Fibroblast of villous mesenchyme (primary cell): ENCODE results near the gene GBX1. TPM values are rescaled to one million over a fixed set of nuclear protein-coding genes. Genes with fewer than 3 reads are reported as not detected.

Source experiments
- DNase-seq: peaks from one replicate; pipeline ENCODE4 v3.0.0-alpha.2; 2010; ENCODE audit warnings: low read depth
- H3K4me3 ChIP-seq: 2 replicates; pipeline ENCODE4 v1.5.1; 2011; ENCODE audit warnings: low read depth, mild to moderate bottlenecking, low read length
- total RNA-seq: library from RNA; depleted of rRNA; stranded (reverse); fragments of >200 nt; gene quantifications from 2 replicates; pipeline ENCODE4 v1.2.3, GENCODE V29; 2012
- TF ChIP-seq, protein P1 (sequence below): IDR thresholded peaks from 2 replicates; pipeline ENCODE4 v1.5.1; 2012; ENCODE audit warnings: low read depth, mild to moderate bottlenecking, low read length; ENCODE audit not compliant: insufficient read depth

Gene GBX1
- total RNA-seq, 1 donor = not detected

DNA sequence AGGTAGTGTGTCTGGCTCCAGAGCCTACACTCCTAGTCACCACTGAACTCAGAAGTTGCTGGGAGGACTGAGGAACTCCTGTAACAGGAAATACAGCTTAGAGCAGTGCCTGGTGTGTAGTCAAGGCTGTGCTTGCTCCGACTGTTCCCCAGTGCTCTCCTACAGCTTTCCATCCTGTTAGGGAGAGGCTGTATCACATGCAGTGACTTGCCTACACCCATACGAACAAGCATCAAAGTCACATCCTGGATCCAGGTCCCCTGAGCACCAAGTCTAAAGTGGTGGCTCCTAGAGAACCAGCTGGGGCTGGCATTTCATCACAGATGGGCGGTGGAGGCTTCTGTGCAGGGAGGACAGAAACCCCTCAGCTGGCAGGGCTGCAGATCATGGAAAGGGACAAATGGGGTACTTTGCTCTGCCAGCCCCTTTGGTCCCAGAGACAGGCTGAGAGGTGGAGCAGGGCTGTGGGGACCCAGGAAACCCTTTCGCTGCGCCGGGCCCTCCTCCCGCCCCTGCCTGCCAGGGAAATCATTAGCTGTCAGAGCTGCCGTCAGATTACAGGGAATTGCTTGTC, 11.9 kb upstream of the GBX1 start:
- no peak for DNase-seq
- TF ChIP-seq, protein P1, sequence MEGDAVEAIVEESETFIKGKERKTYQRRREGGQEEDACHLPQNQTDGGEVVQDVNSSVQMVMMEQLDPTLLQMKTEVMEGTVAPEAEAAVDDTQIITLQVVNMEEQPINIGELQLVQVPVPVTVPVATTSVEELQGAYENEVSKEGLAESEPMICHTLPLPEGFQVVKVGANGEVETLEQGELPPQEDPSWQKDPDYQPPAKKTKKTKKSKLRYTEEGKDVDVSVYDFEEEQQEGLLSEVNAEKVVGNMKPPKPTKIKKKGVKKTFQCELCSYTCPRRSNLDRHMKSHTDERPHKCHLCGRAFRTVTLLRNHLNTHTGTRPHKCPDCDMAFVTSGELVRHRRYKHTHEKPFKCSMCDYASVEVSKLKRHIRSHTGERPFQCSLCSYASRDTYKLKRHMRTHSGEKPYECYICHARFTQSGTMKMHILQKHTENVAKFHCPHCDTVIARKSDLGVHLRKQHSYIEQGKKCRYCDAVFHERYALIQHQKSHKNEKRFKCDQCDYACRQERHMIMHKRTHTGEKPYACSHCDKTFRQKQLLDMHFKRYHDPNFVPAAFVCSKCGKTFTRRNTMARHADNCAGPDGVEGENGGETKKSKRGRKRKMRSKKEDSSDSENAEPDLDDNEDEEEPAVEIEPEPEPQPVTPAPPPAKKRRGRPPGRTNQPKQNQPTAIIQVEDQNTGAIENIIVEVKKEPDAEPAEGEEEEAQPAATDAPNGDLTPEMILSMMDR = no peak
- no peak overlapping the region for H3K4me3 ChIP-seq

DNA sequence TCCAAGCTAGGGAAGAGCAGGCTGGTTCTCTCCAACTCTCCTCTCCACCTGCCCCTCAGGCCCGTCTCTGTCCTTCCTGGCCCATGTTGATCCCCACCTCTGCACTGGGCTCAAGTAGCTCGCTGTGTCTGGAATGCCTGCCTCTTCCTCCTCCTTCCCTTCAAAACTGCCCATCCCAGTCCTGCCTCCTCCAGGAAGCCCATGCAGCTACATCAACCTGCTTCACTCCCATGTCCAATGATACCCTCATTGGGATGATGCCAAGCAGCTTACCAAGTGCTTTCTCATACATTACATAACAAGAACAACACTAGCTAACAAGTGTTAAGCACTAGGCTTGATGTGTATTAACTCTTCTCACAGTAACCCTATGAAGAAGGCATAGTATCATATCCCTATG, 11.3 kb upstream of the GBX1 start:
- TF ChIP-seq, protein P1 = no peak
- no peak overlapping the region for H3K4me3 ChIP-seq
- no peak for DNase-seq

DNA sequence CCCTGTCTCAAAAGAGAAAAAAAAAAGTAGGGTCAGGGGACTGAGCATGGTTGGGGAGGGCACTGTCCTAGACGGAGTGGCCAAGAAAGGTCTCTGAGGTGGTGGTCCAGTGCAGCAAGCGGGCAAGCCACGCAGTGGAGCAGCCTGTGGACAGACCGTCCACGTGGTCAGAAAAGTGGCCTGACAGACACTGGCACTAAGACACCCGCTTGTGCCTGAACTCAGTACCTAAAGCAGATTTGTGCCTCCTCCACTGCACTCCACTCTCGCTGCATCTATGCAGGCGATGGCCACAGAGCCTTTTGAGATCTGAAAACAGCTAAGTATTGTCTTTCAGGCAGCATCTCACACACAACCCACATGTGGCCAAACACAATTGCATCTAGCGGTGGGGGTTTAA, 10.7 kb upstream of the GBX1 start:
- no peak for DNase-seq
- TF ChIP-seq, protein P1 = no peak
- no peak overlapping the region for H3K4me3 ChIP-seq

DNA sequence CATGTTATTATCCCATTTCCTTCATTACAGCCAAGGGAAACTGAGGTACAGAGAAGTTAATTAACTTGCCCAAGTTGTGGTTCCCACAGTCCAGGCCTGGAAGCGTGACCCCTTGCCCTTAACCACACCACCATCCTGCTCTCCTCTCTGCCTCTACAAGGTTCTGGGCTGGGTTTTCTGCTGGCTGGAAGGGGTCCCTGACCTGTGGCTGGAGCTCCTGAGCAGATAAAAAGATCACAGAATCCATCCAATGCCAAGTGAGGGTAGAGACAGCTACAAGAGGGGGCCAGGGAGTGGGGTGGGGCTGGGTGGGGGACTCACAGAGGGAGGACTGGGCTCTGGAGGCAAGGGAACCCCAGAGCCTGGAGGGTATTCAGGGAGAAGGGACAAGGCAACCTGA, 9.8 kb upstream of the GBX1 start:
- H3K4me3 ChIP-seq = no peak overlapping the region
- no peak for DNase-seq
- TF ChIP-seq, protein P1 = no peak

DNA sequence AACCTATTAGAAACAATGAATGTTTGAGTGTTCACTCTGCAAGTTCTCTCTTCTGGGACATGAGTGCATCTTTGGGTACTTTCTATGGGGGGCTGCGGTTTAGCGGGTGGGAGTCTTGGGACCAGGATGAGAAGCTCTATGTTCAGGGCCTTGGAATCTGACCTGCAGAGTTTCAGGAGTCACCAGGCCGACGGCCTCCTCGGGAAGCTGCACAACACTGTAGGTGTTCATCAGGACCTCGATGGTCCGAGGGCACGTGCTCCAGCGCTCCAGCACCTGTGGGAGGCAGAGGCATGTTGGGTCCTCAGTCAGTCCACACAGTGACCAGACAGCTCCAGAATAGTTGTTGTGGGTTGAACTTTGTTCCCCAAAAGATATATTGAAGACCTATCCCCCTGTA, 8.9 kb upstream of the GBX1 start:
- H3K4me3 ChIP-seq = no peak overlapping the region
- TF ChIP-seq, protein P1 = no peak
- DNase-seq = no peak

DNA sequence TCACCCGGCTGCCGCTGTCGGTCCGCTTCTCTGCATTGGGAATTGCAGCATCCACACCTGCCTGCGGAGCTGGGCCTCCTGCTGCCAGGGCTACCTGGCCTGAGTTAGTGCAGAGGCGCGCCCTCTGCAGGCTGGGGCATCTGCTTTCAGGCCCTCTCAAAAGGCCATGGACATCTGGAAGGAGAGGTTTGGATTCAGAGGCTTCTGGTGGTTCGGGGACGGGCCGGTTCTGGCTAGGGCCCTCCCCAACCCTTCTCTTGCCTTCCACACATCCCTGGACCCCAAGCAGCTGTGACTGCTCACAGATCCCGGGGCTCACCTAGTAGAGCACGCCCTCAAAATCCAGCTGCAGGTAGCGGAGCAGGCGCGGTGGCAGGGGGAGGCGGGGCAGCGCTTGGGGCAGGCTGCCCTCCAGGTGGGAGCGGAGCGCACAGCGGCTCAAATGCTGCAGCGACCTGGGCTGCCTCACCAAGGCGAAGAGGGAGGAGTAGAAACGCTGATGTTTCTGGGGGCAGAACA, 8.4 kb upstream of the GBX1 start:
- TF ChIP-seq, protein P1 = no peak
- DNase-seq = no peak
- H3K4me3 ChIP-seq = no peak overlapping the region
